A673 (cell line): ENCODE measurements around the gene C1orf35. TPM values are rescaled to one million over a fixed set of nuclear protein-coding genes. Genes with fewer than 3 reads are reported as not detected.

ENCODE experiments used
- BruUV-seq: library from RNA; stranded (reverse); fragments of 400-500 nt; replicated peaks from 2 replicates; lab custom pipeline; 2021; lab: Mats Ljungman, UMichigan
- CTCF ChIA-PET: fragments of 300-600 bp; sonication (Branson Sonifier 250); formaldehyde crosslinking; loops from one replicate; lab custom pipeline; 2022; ENCODE audit warnings: antibody characterized with exemption; lab: Charles Lee
- POLR2A ChIA-PET: fragments of 300-600 bp; sonication (Branson Sonifier 250); formaldehyde crosslinking; loops from one replicate; lab custom pipeline; 2022; ENCODE audit warnings: antibody characterized with exemption; ENCODE audit not compliant: low non-redundant PET; lab: Charles Lee
- DNase-seq: peaks from one replicate; pipeline ENCODE4 v3.0.0-alpha.2; 2015; ENCODE audit warnings: low spot score
- H3K27ac ChIP-seq: fragments of 200-600 bp; sonication (generic); 2 replicates; pipeline ENCODE4 v1.5.1; 2016; ENCODE audit warnings: mixed run types, low read depth, mild to moderate bottlenecking, mixed read lengths, antibody characterized with exemption, low read length; ENCODE audit not compliant: poor library complexity, severe bottlenecking
- H3K27me3 ChIP-seq: fragments of 200-600 bp; sonication (generic); replicated peaks from 2 replicates; pipeline ENCODE4 v1.6.1; 2017; ENCODE audit warnings: mixed run types, low read depth, mild to moderate bottlenecking, mixed read lengths, antibody characterized with exemption, low read length; ENCODE audit not compliant: insufficient read depth, poor library complexity
- H3K36me3 ChIP-seq: fragments of 200-600 bp; sonication (generic); 2 replicates; pipeline ENCODE4 v1.6.1; 2016; ENCODE audit warnings: mixed run types, mild to moderate bottlenecking, mixed read lengths, antibody characterized with exemption, low read length; ENCODE audit not compliant: insufficient read depth, poor library complexity, severe bottlenecking
- H3K4me1 ChIP-seq: fragments of 200-600 bp; sonication (generic); 2 replicates; pipeline ENCODE4 v1.6.1; 2017; ENCODE audit warnings: mixed run types, mild to moderate bottlenecking, mixed read lengths, antibody characterized with exemption, low read length; ENCODE audit not compliant: insufficient read depth, poor library complexity, severe bottlenecking
- H3K4me3 ChIP-seq: fragments of 200-600 bp; sonication (generic); 2 replicates; pipeline ENCODE4 v1.5.1; 2016; ENCODE audit warnings: low read depth, mixed run types, mild to moderate bottlenecking, mixed read lengths, low read length; ENCODE audit not compliant: poor library complexity, severe bottlenecking
- H3K9me3 ChIP-seq: fragments of 200-600 bp; sonication (generic); 2 replicates; pipeline ENCODE4 v1.6.1; 2016; ENCODE audit warnings: mixed run types, low read depth, mild to moderate bottlenecking, mixed read lengths, antibody characterized with exemption, low read length; ENCODE audit not compliant: poor library complexity, severe bottlenecking
- EZH2 ChIP-seq: fragments of 200-600 bp; sonication (generic); IDR thresholded peaks from 2 replicates; pipeline ENCODE4 v1.6.1; 2017; ENCODE audit warnings: borderline replicate concordance, low read depth, mild to moderate bottlenecking, mixed read lengths, antibody characterized with exemption, low read length; ENCODE audit not compliant: poor library complexity, severe bottlenecking
- intact Hi-C: fragments of 100-400 bp; cut with micrococcal nuclease; formaldehyde crosslinking; loops from one replicate; pipeline ENCODE4 v1.10.0; 2022; ENCODE audit not compliant: unreplicated experiment
- total RNA-seq: library from RNA; stranded (reverse); gene quantifications from 2 replicates; pipeline ENCODE4 v1.2.3, GENCODE V29; 2021
- TF ChIP-seq, protein P1 (sequence below): fragments of 300-800, 200-600 bp; sonication (generic); conservative IDR thresholded peaks from 2 replicates; pipeline ENCODE4 v1.5.1; 2017; ENCODE audit warnings: low read depth, mild to moderate bottlenecking, antibody characterized with exemption, low read length, moderate library complexity, mixed read lengths

Gene C1orf35
- total RNA-seq, 1 experiment from 2014 or later: 27.5 TPM

GRCh38 chr1:228109962-228110488, 6.9 kb upstream of the C1orf35 start:
- CTCF ChIA-PET: interaction anchor here (0.7 kb wide), 1 partner anchor 1120 kb away, joined by 5 read pairs; no protein-coding TSS in a partner anchor
- Histone ChIP-seq H3K27me3 (no peaks in the 10 kb centered on the region), H3K4me3 (peak overlapping the region; percentile 87), H3K27ac (peak overlapping the region; percentile 84), H3K9me3 (no peaks in the 10 kb centered on the region), H3K36me3 (peaks cover 9% of the 10 kb centered on the region), H3K4me1 (peaks cover 5% of the 10 kb centered on the region)
- TF ChIP-seq, protein P1, sequence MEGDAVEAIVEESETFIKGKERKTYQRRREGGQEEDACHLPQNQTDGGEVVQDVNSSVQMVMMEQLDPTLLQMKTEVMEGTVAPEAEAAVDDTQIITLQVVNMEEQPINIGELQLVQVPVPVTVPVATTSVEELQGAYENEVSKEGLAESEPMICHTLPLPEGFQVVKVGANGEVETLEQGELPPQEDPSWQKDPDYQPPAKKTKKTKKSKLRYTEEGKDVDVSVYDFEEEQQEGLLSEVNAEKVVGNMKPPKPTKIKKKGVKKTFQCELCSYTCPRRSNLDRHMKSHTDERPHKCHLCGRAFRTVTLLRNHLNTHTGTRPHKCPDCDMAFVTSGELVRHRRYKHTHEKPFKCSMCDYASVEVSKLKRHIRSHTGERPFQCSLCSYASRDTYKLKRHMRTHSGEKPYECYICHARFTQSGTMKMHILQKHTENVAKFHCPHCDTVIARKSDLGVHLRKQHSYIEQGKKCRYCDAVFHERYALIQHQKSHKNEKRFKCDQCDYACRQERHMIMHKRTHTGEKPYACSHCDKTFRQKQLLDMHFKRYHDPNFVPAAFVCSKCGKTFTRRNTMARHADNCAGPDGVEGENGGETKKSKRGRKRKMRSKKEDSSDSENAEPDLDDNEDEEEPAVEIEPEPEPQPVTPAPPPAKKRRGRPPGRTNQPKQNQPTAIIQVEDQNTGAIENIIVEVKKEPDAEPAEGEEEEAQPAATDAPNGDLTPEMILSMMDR: no peak
- TF ChIP-seq EZH2: no peak
- POLR2A ChIA-PET: no interaction called here
- intact Hi-C loops: loop anchor here (1.0 kb wide), 1 partner anchor 30 kb away; the partner anchor contains the start of gene GUK1
- no peak for DNase-seq
- no TSS peak for BruUV-seq

DNA sequence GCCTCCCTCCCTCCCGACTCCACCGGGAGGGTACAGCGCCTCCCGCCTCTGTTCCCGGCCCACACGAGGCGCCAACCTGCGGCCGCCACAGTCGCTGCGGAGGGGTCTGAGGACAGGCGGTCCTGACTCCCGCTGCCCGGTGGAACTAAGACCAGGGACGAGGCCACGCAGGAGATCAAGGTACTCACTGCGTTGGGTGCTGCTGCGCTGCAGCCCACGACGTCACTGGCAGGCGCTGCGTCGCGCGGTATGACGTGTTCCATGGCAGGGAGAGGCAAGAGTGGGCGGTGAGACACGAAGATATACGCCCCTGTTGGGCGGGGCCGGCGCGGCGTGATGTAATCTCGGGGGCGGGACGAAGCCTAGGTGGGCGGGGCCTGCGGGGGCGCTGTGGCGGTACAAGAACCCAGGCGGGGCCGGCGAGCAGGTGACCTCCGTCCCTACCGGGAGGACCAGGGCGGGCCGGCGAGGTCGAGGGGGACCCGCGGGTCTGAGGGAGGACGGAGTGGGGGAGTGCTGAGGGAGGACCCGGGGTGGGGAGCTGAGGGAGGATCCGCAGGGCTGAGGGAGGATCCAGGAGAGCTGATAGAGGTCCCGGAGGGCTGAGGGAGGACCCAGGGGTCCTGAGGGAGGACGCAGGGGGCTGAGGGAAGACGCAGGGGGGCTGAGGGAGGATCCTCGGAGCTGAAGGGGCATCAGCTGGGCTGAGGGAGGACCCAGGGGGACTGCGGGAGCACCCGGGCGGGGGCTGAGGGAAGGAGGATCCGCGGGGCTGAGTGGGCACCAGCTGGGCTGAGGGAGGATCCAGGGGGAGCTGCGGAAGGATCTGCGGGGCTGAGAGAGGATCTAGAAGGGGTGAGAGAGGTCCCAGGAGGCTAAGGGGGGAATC, 6.2 kb upstream of the C1orf35 start, which contains the start of gene MRPL55:
MRPL55 (minus strand) TSS at position 227 of the 889 bp plus-strand sequence. CDS start 1,039 bp downstream, outside the sequence.
- no TSS peak for BruUV-seq
- TF ChIP-seq, protein P1: peak; percentile 40; the same call in 1 of the 2 replicates
- no peak for TF ChIP-seq EZH2

GRCh38 chr1:228108742-228109072, 5.6 kb upstream of the C1orf35 start:
- no peaks in the 10 kb centered on the region for H3K27me3 ChIP-seq
- no TSS peak for BruUV-seq
- peak overlapping the region; percentile 84 for H3K27ac ChIP-seq
- ChIA-PET CTCF (no interaction called here), POLR2A (no interaction called here)
- H3K4me3 ChIP-seq: peak overlapping the region; percentile 87
- intact Hi-C loops: loop anchor here (1.0 kb wide), 1 partner anchor 32 kb away; the partner anchor contains the start of gene GUK1
- peaks cover 10% of the 10 kb centered on the region for H3K4me1 ChIP-seq
- peaks cover 9% of the 10 kb centered on the region for H3K36me3 ChIP-seq
- no peaks in the 10 kb centered on the region for H3K9me3 ChIP-seq
- DNase-seq: no peak
- no peak for TF ChIP-seq EZH2
- TF ChIP-seq, protein P1: no peak

More for the DNA sequence above, 6.2 kb upstream of the C1orf35 start, which contains the start of gene MRPL55:
- Histone ChIP-seq H3K27ac (peak within 1 kb of the TSS; percentile 84), H3K36me3 (peaks cover 9% of the 10 kb centered on the region), H3K9me3 (no peaks in the 10 kb centered on the region), H3K27me3 (no peaks in the 10 kb centered on the region), H3K4me3 (peak within 1 kb of the TSS; percentile 87), H3K4me1 (peaks cover 5% of the 10 kb centered on the region)
- intact Hi-C loops: loop anchor here (1.0 kb wide), 1 partner anchor 31 kb away; the partner anchor contains the start of gene GUK1
- peak; percentile 97 for DNase-seq
- CTCF ChIA-PET: interaction anchor here (0.7 kb wide), 1 partner anchor 1121 kb away, joined by 5 read pairs; no protein-coding TSS in a partner anchor
- POLR2A ChIA-PET: no interaction called here
